Stimulated activated naive CD8-positive, alpha-beta T cell treated with anti-CD3 and anti-CD28 coated beads, Interleukin-15, Interleukin-2, amounts not matched to agents 100 ng/mL and 50 ng/mL, for 24 hours (primary cell): ENCODE measurements around the gene SMIM29.

Experiments
- H3K27ac Mint-ChIP-seq: one replicate; pipeline ENCODE4 v1.8.0; 2021; ENCODE audit warnings: mild to moderate bottlenecking, mixed read lengths
- H3K27me3 Mint-ChIP-seq: one replicate; pipeline ENCODE4 v1.8.0; 2021; ENCODE audit warnings: mixed read lengths
- H3K36me3 Mint-ChIP-seq: one replicate; pipeline ENCODE4 v1.8.0; 2021; ENCODE audit warnings: low read depth, mixed read lengths
- H3K4me1 Mint-ChIP-seq: one replicate; pipeline ENCODE4 v1.8.0; 2021; ENCODE audit warnings: low read depth, mixed read lengths
- H3K4me3 Mint-ChIP-seq: one replicate; pipeline ENCODE4 v1.8.0; 2021; ENCODE audit warnings: mild to moderate bottlenecking, mixed read lengths
- H3K9me3 Mint-ChIP-seq: one replicate; pipeline ENCODE4 v1.8.0; 2021; ENCODE audit warnings: mixed read lengths

The SMIM29 gene

GRCh38 chr6:34227761-34228421 lies 20.9 kb downstream of the SMIM29 start:
- H3K4me3 Mint-ChIP-seq, result no peak overlapping the region
- H3K27ac Mint-ChIP-seq, result peak overlapping the region; percentile 31
- no peaks in the 10 kb centered on the region for H3K27me3 Mint-ChIP-seq
- peaks cover 42% of the 10 kb centered on the region for H3K4me1 Mint-ChIP-seq
- H3K36me3 Mint-ChIP-seq, result no peaks in the 10 kb centered on the region
- H3K9me3 Mint-ChIP-seq, result no peaks in the 10 kb centered on the region

- Mint-ChIP-seq H3K9me3 (no peaks in the 10 kb centered on the region), H3K27ac (peak overlapping the region; percentile 14), H3K4me3 (no peak overlapping the region), H3K36me3 (no peaks in the 10 kb centered on the region), H3K27me3 (no peaks in the 10 kb centered on the region), H3K4me1 (peaks cover 44% of the 10 kb centered on the region)
Measured at GRCh38 chr6:34226731-34227586, 21.8 kb downstream of the SMIM29 start.

GRCh38 chr6:34226066-34226465 lies 22.7 kb downstream of the SMIM29 start:
- peaks cover 44% of the 10 kb centered on the region for H3K4me1 Mint-ChIP-seq
- no peak overlapping the region for H3K4me3 Mint-ChIP-seq
- H3K9me3 Mint-ChIP-seq, result no peaks in the 10 kb centered on the region
- no peaks in the 10 kb centered on the region for H3K27me3 Mint-ChIP-seq
- H3K36me3 Mint-ChIP-seq, result no peaks in the 10 kb centered on the region
- H3K27ac Mint-ChIP-seq, result no peak overlapping the region

- Mint-ChIP-seq H3K4me1 (peaks cover 44% of the 10 kb centered on the region), H3K4me3 (no peak overlapping the region), H3K27me3 (no peaks in the 10 kb centered on the region), H3K27ac (no peak overlapping the region), H3K36me3 (no peaks in the 10 kb centered on the region), H3K9me3 (no peaks in the 10 kb centered on the region)
Measured at GRCh38 chr6:34225551-34225950, 23.3 kb downstream of the SMIM29 start.

GRCh38 chr6:34223956-34224940 lies 24.6 kb downstream of the SMIM29 start:
- Mint-ChIP-seq H3K4me1 (peaks cover 48% of the 10 kb centered on the region), H3K9me3 (no peaks in the 10 kb centered on the region), H3K27ac (peak overlapping the region; percentile 97), H3K4me3 (peak overlapping the region; percentile 67), H3K36me3 (no peaks in the 10 kb centered on the region), H3K27me3 (no peaks in the 10 kb centered on the region)

GRCh38 chr6:34223381-34223955 lies 25.3 kb downstream of the SMIM29 start:
- H3K36me3 Mint-ChIP-seq, result no peaks in the 10 kb centered on the region
- H3K9me3 Mint-ChIP-seq, result no peaks in the 10 kb centered on the region
- peaks cover 44% of the 10 kb centered on the region for H3K4me1 Mint-ChIP-seq
- no peaks in the 10 kb centered on the region for H3K27me3 Mint-ChIP-seq
- peak overlapping the region; percentile 97 for H3K27ac Mint-ChIP-seq
- H3K4me3 Mint-ChIP-seq, result peak overlapping the region; percentile 67

- Mint-ChIP-seq H3K9me3 (no peaks in the 10 kb centered on the region), H3K4me3 (no peak overlapping the region), H3K27ac (no peak overlapping the region), H3K36me3 (no peaks in the 10 kb centered on the region), H3K4me1 (peaks cover 19% of the 10 kb centered on the region), H3K27me3 (no peaks in the 10 kb centered on the region)
Measured at GRCh38 chr6:34218691-34219090, 30.1 kb downstream of the SMIM29 start.

- H3K27ac Mint-ChIP-seq, result no peak overlapping the region
- H3K4me3 Mint-ChIP-seq, result no peak overlapping the region
- H3K4me1 Mint-ChIP-seq, result peaks cover under 1% of the 10 kb centered on the region
- H3K36me3 Mint-ChIP-seq, result no peaks in the 10 kb centered on the region
- no peaks in the 10 kb centered on the region for H3K27me3 Mint-ChIP-seq
- no peaks in the 10 kb centered on the region for H3K9me3 Mint-ChIP-seq
Measured at GRCh38 chr6:34213772-34214171, 35.0 kb downstream of the SMIM29 start.

GRCh38 chr6:34207695-34208443 lies 40.9 kb downstream of the SMIM29 start:
- peak overlapping the region; percentile 42 for H3K4me3 Mint-ChIP-seq

GRCh38 chr6:34206726-34207125 lies 42.1 kb downstream of the SMIM29 start:
- H3K27me3 Mint-ChIP-seq, result no peaks in the 10 kb centered on the region
- H3K27ac Mint-ChIP-seq, result peak overlapping the region; percentile 33
- H3K9me3 Mint-ChIP-seq, result no peaks in the 10 kb centered on the region
- no peak overlapping the region for H3K4me3 Mint-ChIP-seq
- H3K4me1 Mint-ChIP-seq, result peaks cover 37% of the 10 kb centered on the region
- H3K36me3 Mint-ChIP-seq, result no peaks in the 10 kb centered on the region

More at GRCh38 chr6:34207695-34208443, 40.9 kb downstream of the SMIM29 start:
- H3K9me3 Mint-ChIP-seq, result no peaks in the 10 kb centered on the region
- H3K27me3 Mint-ChIP-seq, result no peaks in the 10 kb centered on the region
- no peaks in the 10 kb centered on the region for H3K36me3 Mint-ChIP-seq
- peak overlapping the region; percentile 91 for H3K27ac Mint-ChIP-seq
- H3K4me1 Mint-ChIP-seq, result peaks cover 37% of the 10 kb centered on the region

- H3K4me3 Mint-ChIP-seq, result no peak overlapping the region
- H3K36me3 Mint-ChIP-seq, result no peaks in the 10 kb centered on the region
- H3K27me3 Mint-ChIP-seq, result no peaks in the 10 kb centered on the region
- H3K4me1 Mint-ChIP-seq, result peaks cover 37% of the 10 kb centered on the region
- no peaks in the 10 kb centered on the region for H3K9me3 Mint-ChIP-seq
- no peak overlapping the region for H3K27ac Mint-ChIP-seq
Measured at GRCh38 chr6:34205916-34206315, 42.9 kb downstream of the SMIM29 start.

GRCh38 chr6:34205466-34205865 lies 43.3 kb downstream of the SMIM29 start:
- Mint-ChIP-seq H3K27me3 (no peaks in the 10 kb centered on the region), H3K27ac (no peak overlapping the region), H3K9me3 (no peaks in the 10 kb centered on the region), H3K4me3 (no peak overlapping the region), H3K4me1 (peaks cover 41% of the 10 kb centered on the region), H3K36me3 (no peaks in the 10 kb centered on the region)

- H3K4me1 Mint-ChIP-seq, result peaks cover 44% of the 10 kb centered on the region
- no peak overlapping the region for H3K27ac Mint-ChIP-seq
- no peaks in the 10 kb centered on the region for H3K9me3 Mint-ChIP-seq
- no peaks in the 10 kb centered on the region for H3K27me3 Mint-ChIP-seq
- no peak overlapping the region for H3K4me3 Mint-ChIP-seq
- no peaks in the 10 kb centered on the region for H3K36me3 Mint-ChIP-seq
Measured at GRCh38 chr6:34204693-34205092, 44.1 kb downstream of the SMIM29 start.
